IPS DF 6.9 (cell line): Measurements from ENCODE around the gene STIM1.

ENCODE experiments used
- DNase-seq: peaks from one replicate; pipeline ENCODE4 v3.0.0-alpha.2; 2013; ENCODE audit warnings: low read depth, low spot score
- H3K27ac ChIP-seq: one replicate; pipeline ENCODE4 v1.5.1; 2013; ENCODE audit warnings: low read length, control low read depth
- H3K27me3 ChIP-seq: 2 replicates; pipeline ENCODE4 v1.6.1; 2013; ENCODE audit warnings: mild to moderate bottlenecking, low read length; ENCODE audit not compliant: control insufficient read depth, insufficient read depth
- H3K36me3 ChIP-seq: 2 replicates; pipeline ENCODE4 v1.6.1; 2013; ENCODE audit warnings: low read length; ENCODE audit not compliant: control insufficient read depth, insufficient read depth
- H3K4me1 ChIP-seq: 2 replicates; pipeline ENCODE4 v1.6.1; 2013; ENCODE audit warnings: low read length; ENCODE audit not compliant: control insufficient read depth, insufficient read depth
- H3K4me3 ChIP-seq: 2 replicates; pipeline ENCODE4 v1.5.1; 2013; ENCODE audit warnings: mild to moderate bottlenecking, low read length
- H3K9me3 ChIP-seq: 2 replicates; pipeline ENCODE4 v1.6.1; 2013; ENCODE audit warnings: low read length, inconsistent platforms; ENCODE audit not compliant: control insufficient read depth, insufficient read depth
- WGBS: extraction: QIAGEN DNeasy Blood & Tissue Kit; methylation state at CpG from one replicate; pipeline ENCODE4 v1.1.7; 2013; ENCODE audit warnings: mixed read lengths, missing lambda C conversion rate; ENCODE audit not compliant: insufficient read length, insufficient coverage; 5-methylcytosine and 5-hydroxymethylcytosine counted together

Gene STIM1

DNA sequence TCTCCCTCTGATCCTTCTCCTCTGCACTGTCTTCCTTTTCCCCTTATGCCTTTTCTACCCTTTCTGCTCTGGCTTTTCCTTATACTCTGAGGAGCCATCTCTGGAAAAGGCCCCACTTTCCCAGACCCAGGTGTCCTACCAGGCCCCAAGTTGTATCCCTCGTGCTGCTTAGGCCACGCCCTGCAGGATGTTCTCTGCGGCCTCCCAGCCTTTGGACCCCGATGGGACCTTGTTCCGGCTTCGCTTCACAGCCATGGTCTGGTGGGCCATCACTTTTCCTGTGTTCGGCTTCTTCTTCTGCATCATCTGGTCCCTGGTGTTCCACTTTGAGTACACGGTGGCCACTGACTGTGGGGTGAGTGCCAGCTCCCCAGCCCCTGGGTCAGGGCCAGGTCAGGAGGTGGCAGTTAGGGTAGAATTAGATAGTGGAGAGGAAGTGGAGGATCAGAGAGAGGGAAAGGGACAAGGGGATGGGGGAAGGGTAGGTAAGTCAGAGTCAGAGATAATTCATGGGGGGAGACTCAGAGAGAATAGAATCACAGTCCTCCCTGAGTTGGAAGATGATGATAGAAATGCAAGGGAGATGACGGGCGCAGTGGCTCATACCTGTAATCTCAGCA lies 38.2 kb upstream of the STIM1 start:
- no peak for DNase-seq
- WGBS: no CpG with 5 or more reads among the region's 10 CpGs
- Histone ChIP-seq H3K9me3 (no peaks in the 10 kb centered on the region), H3K27ac (no peak overlapping the region), H3K27me3 (no peaks in the 10 kb centered on the region), H3K4me3 (no peak overlapping the region), H3K36me3 (no peaks in the 10 kb centered on the region), H3K4me1 (peaks cover 2% of the 10 kb centered on the region; the same call in 1 of the 2 replicates)

DNA sequence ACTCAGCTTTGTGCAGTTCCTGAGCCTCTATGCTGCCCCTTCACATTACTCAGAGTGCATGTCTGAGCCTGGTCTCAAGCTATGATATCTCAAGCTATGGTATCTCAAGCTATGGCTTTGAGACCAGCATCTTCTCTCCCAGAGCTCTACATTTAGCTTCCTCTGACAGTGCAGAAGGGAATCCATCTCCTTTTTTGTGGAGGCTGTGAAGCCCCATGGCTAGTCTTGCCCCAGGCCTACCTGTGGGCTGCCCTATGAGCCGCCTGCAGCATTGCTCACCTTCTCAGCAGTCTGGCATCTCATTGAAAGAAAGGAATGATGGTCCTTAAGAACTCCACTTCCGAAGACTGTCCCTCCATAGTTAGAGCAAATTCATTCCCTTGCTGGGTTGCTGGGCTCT lies 34.5 kb upstream of the STIM1 start:
- no peak overlapping the region for H3K4me3 ChIP-seq
- no peaks in the 10 kb centered on the region for H3K9me3 ChIP-seq

DNA sequence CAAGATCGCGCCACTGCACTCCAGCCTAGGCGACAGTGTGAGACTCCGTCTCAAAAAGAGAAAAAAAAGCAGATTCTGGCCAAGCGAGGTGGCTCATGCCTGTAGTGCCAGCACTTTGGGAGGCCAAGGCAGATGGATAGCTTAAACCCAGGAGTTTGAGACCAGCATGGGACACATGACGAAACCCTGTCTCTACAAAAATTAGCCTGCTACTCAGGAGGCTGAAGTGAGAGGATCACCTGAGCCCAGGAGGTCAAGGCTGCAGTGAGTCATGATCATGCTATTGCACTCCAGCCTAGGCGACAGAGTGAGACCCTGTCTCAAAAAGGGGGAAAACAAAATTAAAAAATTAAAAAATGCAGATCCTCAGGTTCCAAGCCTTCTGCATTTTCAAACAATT lies 33.2 kb upstream of the STIM1 start:
- no CpG with 5 or more reads among the region's 7 CpGs for WGBS
- Histone ChIP-seq H3K27me3 (no peaks in the 10 kb centered on the region), H3K4me3 (no peak overlapping the region), H3K9me3 (no peaks in the 10 kb centered on the region), H3K4me1 (peaks cover 8% of the 10 kb centered on the region), H3K27ac (no peak overlapping the region), H3K36me3 (peaks cover under 1% of the 10 kb centered on the region; the same call in 1 of the 2 replicates)
- DNase-seq: no peak

More for the DNA sequence above, 34.5 kb upstream of the STIM1 start:
- DNase-seq: no peak
- no CpG with 5 or more reads among the region's 2 CpGs for WGBS
- peaks cover 7% of the 10 kb centered on the region for H3K4me1 ChIP-seq
- H3K36me3 ChIP-seq: no peaks in the 10 kb centered on the region
- H3K27ac ChIP-seq: no peak overlapping the region
- no peaks in the 10 kb centered on the region for H3K27me3 ChIP-seq

- H3K4me1 ChIP-seq: peaks cover 13% of the 10 kb centered on the region
- DNase-seq: no peak
- H3K27ac ChIP-seq: no peak overlapping the region
- H3K4me3 ChIP-seq: no peak overlapping the region
- no peaks in the 10 kb centered on the region for H3K27me3 ChIP-seq
- no CpG with 5 or more reads among the region's 3 CpGs for WGBS
- H3K9me3 ChIP-seq: no peaks in the 10 kb centered on the region
- peaks cover 7% of the 10 kb centered on the region; the same call in 1 of the 2 replicates for H3K36me3 ChIP-seq
These were observed 32.2 kb upstream of the STIM1 start for GRCh38 chr11:3823303-3823702.

GRCh38 chr11:3823762-3824506 lies 31.5 kb upstream of the STIM1 start:
- no CpG with 5 or more reads among the region's 30 CpGs for WGBS
- Histone ChIP-seq H3K27ac (no peak overlapping the region), H3K27me3 (no peaks in the 10 kb centered on the region), H3K36me3 (peaks cover 7% of the 10 kb centered on the region; the same call in 1 of the 2 replicates), H3K4me1 (peaks cover 13% of the 10 kb centered on the region), H3K9me3 (no peaks in the 10 kb centered on the region), H3K4me3 (no peak overlapping the region)
- DNase-seq: no peak

DNA sequence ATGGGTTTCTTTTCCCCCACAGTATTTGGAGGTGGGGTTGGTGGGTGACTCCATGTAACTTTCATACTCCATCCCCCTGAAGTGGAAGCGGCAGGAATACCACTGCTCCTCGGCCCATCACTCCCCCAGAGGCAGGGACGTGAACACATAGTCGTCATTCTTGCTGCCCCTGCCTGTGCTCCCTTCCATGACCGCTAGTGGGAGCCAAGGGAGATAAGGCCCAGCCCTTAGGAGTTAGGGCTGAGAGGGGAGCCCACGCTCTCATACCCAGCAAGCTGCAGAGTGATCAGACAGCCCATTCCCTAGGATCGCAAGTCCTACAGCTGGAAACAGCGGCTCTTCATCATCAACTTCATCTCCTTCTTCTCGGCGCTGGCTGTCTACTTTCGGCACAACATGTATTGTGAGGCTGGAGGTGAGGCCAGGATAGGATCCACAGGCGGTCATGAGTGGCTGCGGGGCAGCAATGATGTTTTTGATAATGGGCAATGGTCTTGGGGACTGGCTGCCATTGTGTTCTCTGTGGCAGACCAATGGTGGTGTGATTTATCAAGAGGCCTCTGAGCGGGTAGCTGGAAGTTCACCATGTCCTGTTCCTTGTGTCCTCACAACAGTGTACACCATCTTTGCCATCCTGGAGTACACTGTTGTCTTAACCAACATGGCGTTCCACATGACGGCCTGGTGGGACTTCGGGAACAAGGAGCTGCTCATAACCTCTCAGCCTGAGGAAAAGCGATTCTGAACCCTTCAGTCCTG lies 30.6 kb upstream of the STIM1 start:
- H3K27ac ChIP-seq: no peak overlapping the region
- no peaks in the 10 kb centered on the region for H3K9me3 ChIP-seq
- no peaks in the 10 kb centered on the region for H3K27me3 ChIP-seq
- DNase-seq: peak; percentile 86
- H3K36me3 ChIP-seq: peaks cover 7% of the 10 kb centered on the region; the same call in 1 of the 2 replicates
- H3K4me1 ChIP-seq: peaks cover 13% of the 10 kb centered on the region
- WGBS: no CpG with 5 or more reads among the region's 18 CpGs
- no peak overlapping the region for H3K4me3 ChIP-seq

- no CpG with 5 or more reads among the region's 8 CpGs for WGBS
- peaks cover 7% of the 10 kb centered on the region; the same call in 1 of the 2 replicates for H3K36me3 ChIP-seq
- no peak for DNase-seq
These were observed 29.9 kb upstream of the STIM1 start for GRCh38 chr11:3825473-3826154.

GRCh38 chr11:3826721-3827120 lies 28.7 kb upstream of the STIM1 start:
- peaks cover 13% of the 10 kb centered on the region for H3K4me1 ChIP-seq

More at GRCh38 chr11:3825473-3826154, 29.9 kb upstream of the STIM1 start:
- peaks cover 13% of the 10 kb centered on the region for H3K4me1 ChIP-seq
- H3K27ac ChIP-seq: no peak overlapping the region
- no peaks in the 10 kb centered on the region for H3K27me3 ChIP-seq
- H3K4me3 ChIP-seq: no peak overlapping the region
- H3K9me3 ChIP-seq: no peaks in the 10 kb centered on the region

DNA sequence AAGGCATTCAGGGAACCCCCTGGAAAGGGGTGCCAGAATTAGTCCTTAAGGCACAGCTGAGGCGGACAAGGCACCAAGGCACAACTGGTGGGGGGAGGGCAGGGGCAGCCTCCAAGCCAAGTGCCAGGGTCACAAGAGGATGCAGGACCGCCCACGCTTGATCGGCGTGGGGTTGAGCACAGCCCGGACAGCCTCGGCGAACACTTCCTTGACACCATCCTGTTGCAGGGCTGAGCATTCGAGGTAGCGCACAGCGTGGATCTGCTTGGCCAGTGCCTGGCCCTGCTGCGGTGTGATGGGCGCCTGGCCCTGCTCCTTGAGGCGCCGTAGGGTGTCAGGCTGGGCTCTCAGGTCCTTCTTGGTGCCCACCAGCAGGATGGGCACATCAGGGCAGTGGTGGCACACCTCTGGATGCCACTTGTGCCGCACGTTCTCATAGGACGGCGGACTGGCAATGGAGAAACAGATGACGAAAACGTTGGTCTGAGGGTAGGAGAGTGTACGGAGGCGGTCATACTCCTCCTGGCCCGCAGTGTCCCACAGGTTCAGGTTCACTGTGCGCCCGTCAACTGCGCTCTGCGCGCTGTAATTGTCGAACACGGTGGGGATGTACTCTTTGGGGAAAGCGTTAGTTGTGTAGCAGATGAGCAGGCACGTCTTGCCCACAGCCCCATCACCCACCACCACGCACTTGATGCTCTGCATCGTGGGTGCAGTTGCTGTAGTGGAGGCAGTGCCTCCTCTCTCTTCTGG lies 27.9 kb upstream of the STIM1 start:
- no peak overlapping the region for H3K27ac ChIP-seq
- H3K27me3 ChIP-seq: no peaks in the 10 kb centered on the region
- DNase-seq: no peak
- H3K4me3 ChIP-seq: no peak overlapping the region
- H3K36me3 ChIP-seq: peaks cover 7% of the 10 kb centered on the region; the same call in 1 of the 2 replicates
- peaks cover 13% of the 10 kb centered on the region for H3K4me1 ChIP-seq
- WGBS: no CpG with 5 or more reads among the region's 35 CpGs
- no peaks in the 10 kb centered on the region for H3K9me3 ChIP-seq

More at GRCh38 chr11:3826721-3827120, 28.7 kb upstream of the STIM1 start:
- Histone ChIP-seq H3K27ac (no peak overlapping the region), H3K9me3 (no peaks in the 10 kb centered on the region), H3K27me3 (no peaks in the 10 kb centered on the region), H3K4me3 (no peak overlapping the region), H3K36me3 (peaks cover 7% of the 10 kb centered on the region; the same call in 1 of the 2 replicates)
- WGBS: no CpG with 5 or more reads among the region's 3 CpGs
- DNase-seq: no peak
